ENCODE data around the gene SDCBP2.

The SDCBP2 gene

DNA sequence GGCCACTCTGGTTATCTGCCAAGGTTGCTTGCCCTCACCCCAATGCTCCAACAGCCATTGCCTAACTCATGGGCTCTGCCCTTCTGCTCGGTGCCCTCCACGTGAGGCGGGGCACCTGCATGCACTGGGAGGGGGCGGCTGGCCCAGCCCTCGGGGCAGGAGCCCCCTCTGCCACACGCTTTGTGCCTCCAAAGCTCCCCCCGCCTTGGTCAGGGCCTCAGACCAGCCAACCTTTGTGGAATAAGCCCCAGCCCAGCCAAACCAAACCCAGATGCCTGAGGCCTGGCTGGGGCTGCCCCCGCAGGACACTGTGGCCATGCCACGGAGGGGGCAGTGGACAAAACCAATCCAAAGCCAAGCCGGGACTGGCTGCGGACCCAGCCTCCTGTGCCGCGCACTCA is 21.4 kb downstream of the SDCBP2 start:
- H2AK5ac ChIP-seq (ENCODE audit: low read length) = no peak overlapping the region
- no peak overlapping the region for H2BK120ac ChIP-seq (ENCODE audit: low read depth, low read length)
- no peak overlapping the region for H4K8ac ChIP-seq (ENCODE audit: low read depth, low read length)
- no peak overlapping the region for H3K23ac ChIP-seq (ENCODE audit: low read length)
- no peak overlapping the region for H3K4me3 ChIP-seq (ENCODE audit: low read length)
- H4K5ac ChIP-seq (ENCODE audit: low read length) = no peak overlapping the region
- no peaks in the 10 kb centered on the region for H3K4me1 ChIP-seq (ENCODE audit: control insufficient read depth, low read depth, low read length)
- DNase-seq = no peak
- H3K79me2 ChIP-seq (ENCODE audit: control insufficient read depth, insufficient read depth, low read length) = no peaks in the 10 kb centered on the region
- no peaks in the 10 kb centered on the region for H3K27me3 ChIP-seq (ENCODE audit: insufficient read depth, low read length, poor library complexity)
- no peak overlapping the region for H2BK5ac ChIP-seq (ENCODE audit: low read length)
- no peak overlapping the region for H3K9ac ChIP-seq (ENCODE audit: low read length)
- no peak overlapping the region for H3K4me2 ChIP-seq (ENCODE audit: low read length)
- no CpG with 5 or more reads among the region's 13 CpGs for WGBS (ENCODE audit: extremely low coverage, insufficient coverage, low lambda C conversion rate)
- H3K79me1 ChIP-seq (ENCODE audit: low read length) = no peaks in the 10 kb centered on the region
- H3K27ac ChIP-seq (ENCODE audit: low read depth, low read length) = no peak overlapping the region
- H3K56ac ChIP-seq (ENCODE audit: low read length) = no peak overlapping the region
- no peaks in the 10 kb centered on the region for H3K36me3 ChIP-seq (ENCODE audit: control insufficient read depth, insufficient read depth, low read length)
- no peak overlapping the region for H2BK15ac ChIP-seq (replicated peaks; ENCODE audit: low read depth)
- H3K4ac ChIP-seq (ENCODE audit: low read depth, low read length) = no peak overlapping the region
- H3K18ac ChIP-seq (ENCODE audit: low read length) = no peak overlapping the region

GRCh38 chr20:1307171-1307570 is 21.8 kb downstream of the SDCBP2 start:
- H4K8ac ChIP-seq (ENCODE audit: low read depth, low read length) = no peak overlapping the region
- DNase-seq = no peak
- no peak overlapping the region for H2AK5ac ChIP-seq (ENCODE audit: low read length)
- H3K56ac ChIP-seq (ENCODE audit: low read length) = no peak overlapping the region
- H3K36me3 ChIP-seq (ENCODE audit: control insufficient read depth, insufficient read depth, low read length) = no peaks in the 10 kb centered on the region
- H2BK120ac ChIP-seq (ENCODE audit: low read depth, low read length) = no peak overlapping the region
- H3K27ac ChIP-seq (ENCODE audit: low read depth, low read length) = no peak overlapping the region
- no CpG with 5 or more reads among the region's 10 CpGs for WGBS (ENCODE audit: extremely low coverage, insufficient coverage, low lambda C conversion rate)
- H3K23ac ChIP-seq (ENCODE audit: low read length) = no peak overlapping the region
- no peaks in the 10 kb centered on the region for H3K79me2 ChIP-seq (ENCODE audit: control insufficient read depth, insufficient read depth, low read length)
- H3K9ac ChIP-seq (ENCODE audit: low read length) = no peak overlapping the region
- H3K27me3 ChIP-seq (ENCODE audit: insufficient read depth, low read length, poor library complexity) = no peaks in the 10 kb centered on the region
- no peak overlapping the region for H3K4me2 ChIP-seq (ENCODE audit: low read length)
- H2BK15ac ChIP-seq (replicated peaks; ENCODE audit: low read depth) = no peak overlapping the region
- no peaks in the 10 kb centered on the region for H3K4me1 ChIP-seq (ENCODE audit: control insufficient read depth, low read depth, low read length)
- H3K79me1 ChIP-seq (ENCODE audit: low read length) = no peaks in the 10 kb centered on the region
- H3K18ac ChIP-seq (ENCODE audit: low read length) = no peak overlapping the region
- no peak overlapping the region for H4K5ac ChIP-seq (ENCODE audit: low read length)
- no peak overlapping the region for H3K4me3 ChIP-seq (ENCODE audit: low read length)
- H3K4ac ChIP-seq (ENCODE audit: low read depth, low read length) = no peak overlapping the region
- H2BK5ac ChIP-seq (ENCODE audit: low read length) = no peak overlapping the region

DNA sequence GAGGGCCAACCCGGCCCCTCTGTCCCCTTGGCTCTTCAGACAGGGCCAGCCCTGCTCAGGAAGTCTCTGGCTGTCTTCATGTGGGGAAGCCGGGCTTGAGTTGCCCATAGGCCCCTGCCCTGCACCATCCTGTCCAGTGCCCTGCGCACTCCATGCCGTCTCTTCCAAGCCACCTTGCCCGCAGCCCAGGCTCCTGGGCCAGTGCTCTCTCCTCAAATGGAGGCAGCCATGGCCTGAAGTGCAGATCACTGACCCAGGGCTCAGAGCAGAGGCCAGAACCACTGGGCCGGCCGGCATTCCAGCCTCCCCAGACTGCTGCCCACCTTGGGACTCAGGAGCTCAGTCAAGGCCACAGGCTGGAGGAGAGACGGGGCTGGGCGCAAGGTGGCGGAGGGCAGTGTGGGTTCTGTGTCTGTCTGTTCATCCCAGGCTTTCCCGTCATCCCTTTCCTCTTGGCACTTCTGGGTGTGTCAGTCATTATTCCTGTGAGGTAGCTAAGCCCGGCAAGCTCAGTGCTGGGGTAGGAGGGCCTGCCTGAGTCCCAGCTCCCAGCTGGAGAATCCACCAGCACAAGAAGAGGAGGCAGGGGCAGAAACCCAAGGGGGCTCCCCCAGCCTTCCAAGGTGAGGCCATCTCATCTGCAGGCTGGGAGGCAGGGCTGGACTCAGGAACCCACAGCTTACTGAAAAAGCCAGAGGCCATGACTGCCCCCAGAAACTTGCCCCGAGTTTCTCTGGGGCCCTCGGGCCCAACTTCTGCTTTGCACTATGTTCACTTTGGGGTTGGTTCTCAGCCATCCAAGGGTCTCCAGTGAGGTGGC is 22.4 kb downstream of the SDCBP2 start:
- WGBS (ENCODE audit: extremely low coverage, insufficient coverage, low lambda C conversion rate) = no CpG with 5 or more reads among the region's 14 CpGs

GRCh38 chr20:1305712-1306111 is 23.2 kb downstream of the SDCBP2 start:
- H3K18ac ChIP-seq (ENCODE audit: low read length) = no peak overlapping the region
- no peak overlapping the region for H3K4me2 ChIP-seq (ENCODE audit: low read length)
- H2BK5ac ChIP-seq (ENCODE audit: low read length) = no peak overlapping the region
- no peak overlapping the region for H3K27ac ChIP-seq (ENCODE audit: low read depth, low read length)
- no peak overlapping the region for H3K56ac ChIP-seq (ENCODE audit: low read length)
- no peak overlapping the region for H4K5ac ChIP-seq (ENCODE audit: low read length)
- WGBS (ENCODE audit: extremely low coverage, insufficient coverage, low lambda C conversion rate) = no CpG with 5 or more reads among the region's 24 CpGs
- H4K8ac ChIP-seq (ENCODE audit: low read depth, low read length) = no peak overlapping the region
- no peaks in the 10 kb centered on the region for H3K36me3 ChIP-seq (ENCODE audit: control insufficient read depth, insufficient read depth, low read length)
- H3K27me3 ChIP-seq (ENCODE audit: insufficient read depth, low read length, poor library complexity) = no peaks in the 10 kb centered on the region
- no peak overlapping the region for H3K9ac ChIP-seq (ENCODE audit: low read length)
- H2BK15ac ChIP-seq (replicated peaks; ENCODE audit: low read depth) = no peak overlapping the region
- no peak overlapping the region for H3K4ac ChIP-seq (ENCODE audit: low read depth, low read length)
- H3K79me2 ChIP-seq (ENCODE audit: control insufficient read depth, insufficient read depth, low read length) = no peaks in the 10 kb centered on the region
- no peak overlapping the region for H3K4me3 ChIP-seq (ENCODE audit: low read length)
- DNase-seq = no peak
- H3K4me1 ChIP-seq (ENCODE audit: control insufficient read depth, low read depth, low read length) = no peaks in the 10 kb centered on the region
- H3K23ac ChIP-seq (ENCODE audit: low read length) = no peak overlapping the region
- no peaks in the 10 kb centered on the region for H3K79me1 ChIP-seq (ENCODE audit: low read length)
- H2AK5ac ChIP-seq (ENCODE audit: low read length) = no peak overlapping the region
- no peak overlapping the region for H2BK120ac ChIP-seq (ENCODE audit: low read depth, low read length)

More for the DNA sequence above, 22.4 kb downstream of the SDCBP2 start:
- Histone ChIP-seq H3K36me3 (ENCODE audit: control insufficient read depth, insufficient read depth, low read length) (no peaks in the 10 kb centered on the region), H3K79me1 (ENCODE audit: low read length) (no peaks in the 10 kb centered on the region), H2BK120ac (ENCODE audit: low read depth, low read length) (no peak overlapping the region), H3K9ac (ENCODE audit: low read length) (no peak overlapping the region), H3K4me1 (ENCODE audit: control insufficient read depth, low read depth, low read length) (no peaks in the 10 kb centered on the region), H3K56ac (ENCODE audit: low read length) (no peak overlapping the region), H3K79me2 (ENCODE audit: control insufficient read depth, insufficient read depth, low read length) (no peaks in the 10 kb centered on the region), H3K4me3 (ENCODE audit: low read length) (no peak overlapping the region), H3K4me2 (ENCODE audit: low read length) (no peak overlapping the region), H3K4ac (ENCODE audit: low read depth, low read length) (no peak overlapping the region), H2AK5ac (ENCODE audit: low read length) (no peak overlapping the region), H2BK5ac (ENCODE audit: low read length) (no peak overlapping the region), H2BK15ac (replicated peaks; ENCODE audit: low read depth) (no peak overlapping the region), H3K23ac (ENCODE audit: low read length) (no peak overlapping the region), H3K27ac (ENCODE audit: low read depth, low read length) (no peak overlapping the region), H4K5ac (ENCODE audit: low read length) (no peak overlapping the region), H3K27me3 (ENCODE audit: insufficient read depth, low read length, poor library complexity) (no peaks in the 10 kb centered on the region), H3K18ac (ENCODE audit: low read length) (no peak overlapping the region), H4K8ac (ENCODE audit: low read depth, low read length) (no peak overlapping the region)
- DNase-seq = no peak

DNA sequence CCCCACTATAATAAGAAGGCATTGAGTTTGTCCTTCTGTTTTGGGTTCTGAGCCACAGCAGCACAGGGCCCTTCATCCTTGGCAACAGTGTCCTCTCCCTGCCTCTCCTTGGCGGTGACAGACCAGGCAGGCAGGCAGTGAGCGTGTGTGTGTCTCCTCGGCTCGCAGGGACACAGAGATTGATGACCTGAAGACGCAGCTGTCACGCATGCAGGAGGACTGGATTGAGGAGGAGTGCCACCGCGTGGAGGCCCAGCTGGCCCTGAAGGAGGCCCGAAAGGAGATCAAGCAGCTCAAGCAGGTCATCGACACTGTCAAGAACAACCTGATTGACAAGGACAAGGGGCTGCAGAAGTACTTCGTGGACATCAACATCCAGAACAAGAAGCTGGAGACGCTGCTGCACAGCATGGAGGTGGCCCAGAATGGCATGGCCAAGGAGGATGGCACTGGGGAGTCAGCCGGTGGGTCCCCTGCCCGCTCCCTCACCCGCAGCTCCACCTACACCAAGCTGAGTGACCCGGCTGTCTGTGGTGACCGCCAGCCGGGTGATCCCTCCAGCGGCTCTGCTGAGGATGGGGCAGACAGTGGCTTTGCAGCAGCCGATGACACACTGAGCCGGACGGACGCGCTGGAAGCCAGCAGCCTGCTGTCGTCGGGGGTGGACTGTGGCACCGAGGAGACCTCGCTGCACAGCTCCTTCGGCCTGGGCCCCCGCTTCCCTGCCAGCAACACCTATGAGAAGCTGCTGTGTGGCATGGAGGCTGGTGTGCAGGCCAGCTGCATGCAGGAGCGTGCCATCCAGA is 24.0 kb downstream of the SDCBP2 start:
- no CpG with 5 or more reads among the region's 31 CpGs for WGBS (ENCODE audit: extremely low coverage, insufficient coverage, low lambda C conversion rate)
- DNase-seq = no peak
- H3K36me3 ChIP-seq (ENCODE audit: control insufficient read depth, insufficient read depth, low read length) = no peaks in the 10 kb centered on the region
- no peaks in the 10 kb centered on the region for H3K79me1 ChIP-seq (ENCODE audit: low read length)
- H3K4me2 ChIP-seq (ENCODE audit: low read length) = no peak overlapping the region
- H3K9ac ChIP-seq (ENCODE audit: low read length) = no peak overlapping the region
- H3K18ac ChIP-seq (ENCODE audit: low read length) = no peak overlapping the region
- no peak overlapping the region for H3K27ac ChIP-seq (ENCODE audit: low read depth, low read length)
- H4K8ac ChIP-seq (ENCODE audit: low read depth, low read length) = no peak overlapping the region
- H2AK5ac ChIP-seq (ENCODE audit: low read length) = no peak overlapping the region
- no peak overlapping the region for H2BK120ac ChIP-seq (ENCODE audit: low read depth, low read length)
- H3K4ac ChIP-seq (ENCODE audit: low read depth, low read length) = no peak overlapping the region
- no peaks in the 10 kb centered on the region for H3K27me3 ChIP-seq (ENCODE audit: insufficient read depth, low read length, poor library complexity)
- no peak overlapping the region for H2BK15ac ChIP-seq (replicated peaks; ENCODE audit: low read depth)
- H3K4me3 ChIP-seq (ENCODE audit: low read length) = no peak overlapping the region
- peak overlapping the region; percentile 24 for H3K23ac ChIP-seq (ENCODE audit: low read length)
- no peak overlapping the region for H3K56ac ChIP-seq (ENCODE audit: low read length)
- H4K5ac ChIP-seq (ENCODE audit: low read length) = no peak overlapping the region
- no peak overlapping the region for H2BK5ac ChIP-seq (ENCODE audit: low read length)
- no peaks in the 10 kb centered on the region for H3K79me2 ChIP-seq (ENCODE audit: control insufficient read depth, insufficient read depth, low read length)
- no peaks in the 10 kb centered on the region for H3K4me1 ChIP-seq (ENCODE audit: control insufficient read depth, low read depth, low read length)
